Measurements from ENCODE around the gene NPLOC4. TPM values are rescaled to one million over a fixed set of nuclear protein-coding genes. Genes with fewer than 3 reads are reported as not detected.

NPLOC4 gene
- 63.8 TPM for total RNA-seq

- DNase-seq (ENCODE audit: low read depth in 2 of 3, low spot score in 2 of 3) = peak; percentile 70 to 85 (median 81)
Measured at GRCh38 chr17:81636505-81637288, at the start of gene NPLOC4, which contains the start of gene TSPAN10. TSS of gene NPLOC4 (minus strand) at chr17:81637112. CDS start at chr17:81636930, 182 bp downstream. TSS of gene TSPAN10 (plus strand) at chr17:81637196. CDS start at chr17:81642413, 5,217 bp downstream.

- no peak for DNase-seq (ENCODE audit: low read depth in 2 of 3, low spot score in 2 of 3)
Measured at GRCh38 chr17:81686614-81687013, 49.7 kb upstream of the NPLOC4 start.

GRCh38 chr17:81685108-81685507 is 48.2 kb upstream of the NPLOC4 start:
- DNase-seq (ENCODE audit: low read depth in 2 of 3, low spot score in 2 of 3) = no peak

- no peak for DNase-seq (ENCODE audit: low read depth in 2 of 3, low spot score in 2 of 3)
Measured at GRCh38 chr17:81684442-81684911, 47.6 kb upstream of the NPLOC4 start.

- peak; percentile 98 to 99 (median 99) for DNase-seq (ENCODE audit: low read depth in 2 of 3, low spot score in 2 of 3)
Measured at GRCh38 chr17:81683584-81684441, 46.9 kb upstream of the NPLOC4 start, which contains the start of the genes ARL16 and HGS. TSS of gene ARL16 (minus strand) at chr17:81683797. CDS start at chr17:81683753, 44 bp downstream. TSS of gene HGS (plus strand) at chr17:81684011. CDS start at chr17:81684067, 56 bp downstream.

GRCh38 chr17:81683208-81683583 is 46.3 kb upstream of the NPLOC4 start:
- no peak for DNase-seq (ENCODE audit: low read depth in 2 of 3, low spot score in 2 of 3)

- DNase-seq (ENCODE audit: low read depth in 2 of 3, low spot score in 2 of 3) = no peak
Measured at GRCh38 chr17:81682565-81683207, 45.8 kb upstream of the NPLOC4 start.

GRCh38 chr17:81681672-81682071 is 44.8 kb upstream of the NPLOC4 start:
- no peak for DNase-seq (ENCODE audit: low read depth in 2 of 3, low spot score in 2 of 3)

- DNase-seq (ENCODE audit: low read depth in 2 of 3, low spot score in 2 of 3) = no peak
Measured at GRCh38 chr17:81680150-81680549, 43.2 kb upstream of the NPLOC4 start.

- DNase-seq (ENCODE audit: low read depth in 2 of 3, low spot score in 2 of 3) = no peak
Measured at GRCh38 chr17:81676906-81677305, 40.0 kb upstream of the NPLOC4 start.

- peak in 2 of 3 donors; percentile 18 to 24 for DNase-seq (ENCODE audit: low read depth in 2 of 3, low spot score in 2 of 3)
Measured at GRCh38 chr17:81675515-81676221, 38.8 kb upstream of the NPLOC4 start.

- no peak for DNase-seq (ENCODE audit: low read depth in 2 of 3, low spot score in 2 of 3)
Measured at GRCh38 chr17:81673561-81674258, 36.8 kb upstream of the NPLOC4 start.

GRCh38 chr17:81672954-81673353 is 36.0 kb upstream of the NPLOC4 start:
- DNase-seq (ENCODE audit: low read depth in 2 of 3, low spot score in 2 of 3) = no peak

- DNase-seq (ENCODE audit: low read depth in 2 of 3, low spot score in 2 of 3) = no peak
Measured at GRCh38 chr17:81672504-81672903, 35.6 kb upstream of the NPLOC4 start.

- DNase-seq (ENCODE audit: low read depth in 2 of 3, low spot score in 2 of 3) = no peak
Measured at GRCh38 chr17:81667754-81668153, 30.8 kb upstream of the NPLOC4 start.

GRCh38 chr17:81666342-81667191 is 29.7 kb upstream of the NPLOC4 start, which contains the start of the genes CCDC137 and OXLD1:
TSS of gene CCDC137 (plus strand) at chr17:81666737. CDS start at chr17:81666767, 30 bp downstream.
TSS of gene OXLD1 (minus strand) at chr17:81666605. CDS start at chr17:81666577, 28 bp downstream.
- peak; percentile 82 to 96 (median 94) for DNase-seq (ENCODE audit: low read depth in 2 of 3, low spot score in 2 of 3)

- DNase-seq (ENCODE audit: low read depth in 2 of 3, low spot score in 2 of 3) = peak in 1 of 3 donors; percentile 82
Measured at GRCh38 chr17:81666092-81666341, 29.1 kb upstream of the NPLOC4 start.

Measured in hematopoietic multipotent progenitor cell (in vitro differentiated cells).